ENCODE data around the gene PCDHGA3. TPM values are rescaled to one million over a fixed set of nuclear protein-coding genes. Genes with fewer than 3 reads are reported as not detected.

The PCDHGA3 gene
- total RNA-seq (2022; extraction: Qiagen RNA extraction; ENCODE audit: low read depth) = not detected in 5 replicates

DNA sequence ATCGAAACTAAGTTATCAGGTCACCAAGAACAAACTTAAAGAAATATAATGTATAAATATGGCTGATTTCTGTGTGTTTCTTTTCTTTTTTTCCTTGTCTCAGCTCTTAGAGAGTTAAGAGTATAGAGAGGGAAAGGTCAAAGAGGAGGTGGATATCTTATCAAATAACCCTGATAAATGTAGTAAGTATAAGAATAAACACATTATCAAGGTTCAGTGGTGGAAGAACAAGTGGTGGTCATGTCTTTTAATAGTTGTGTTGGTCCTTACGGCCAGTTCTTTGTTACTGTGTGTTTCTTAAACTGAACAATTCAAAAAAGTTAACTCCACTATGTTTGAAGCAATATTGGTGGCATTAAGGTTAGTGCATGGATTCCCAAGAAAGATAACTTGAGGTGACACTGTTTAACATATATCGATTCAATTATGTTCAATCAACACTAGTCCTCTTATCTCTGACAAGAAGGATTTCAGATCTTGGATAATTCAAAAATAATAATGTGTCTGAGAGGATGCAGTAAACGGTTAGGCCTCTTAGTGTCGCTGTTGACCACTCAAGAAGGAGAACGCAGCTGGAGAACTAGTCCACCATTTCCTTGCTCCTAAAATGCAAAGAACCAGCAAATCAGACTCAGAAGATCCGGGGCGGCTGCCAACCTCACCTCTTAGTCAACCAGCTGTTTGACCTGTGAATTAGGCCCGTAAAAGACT is at the start of gene PCDHGA3:
PCDHGA3 (plus strand) TSS at position 588 of the 711 bp plus-strand sequence. CDS start 205 bp downstream, outside the sequence.

DNA sequence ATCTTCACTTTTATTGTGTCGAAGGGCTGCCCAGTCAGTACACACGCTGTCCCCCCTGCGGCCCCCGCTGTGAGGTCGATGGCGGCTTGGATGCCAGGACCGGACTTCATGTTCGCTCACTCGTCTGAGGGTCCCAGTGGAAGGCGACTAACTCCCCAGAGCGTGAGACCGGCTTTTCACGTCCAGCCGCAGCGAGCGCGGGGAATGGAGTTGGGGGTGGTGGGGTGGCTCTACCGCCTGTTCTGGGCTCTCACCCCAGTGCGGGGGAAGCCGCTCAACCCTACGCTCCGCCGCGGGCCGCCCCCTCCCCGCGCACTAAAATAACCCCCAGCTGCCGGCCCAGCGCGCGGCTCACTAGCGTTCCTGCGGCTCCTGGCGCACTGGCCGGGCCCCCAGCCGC is 39.9 kb upstream of the PCDHGA3 start, which contains the start of gene SLC25A2:
SLC25A2 (minus strand) TSS at position 294 of the 400 bp plus-strand sequence; CDS start at position 110, 184 bp downstream.

DNA sequence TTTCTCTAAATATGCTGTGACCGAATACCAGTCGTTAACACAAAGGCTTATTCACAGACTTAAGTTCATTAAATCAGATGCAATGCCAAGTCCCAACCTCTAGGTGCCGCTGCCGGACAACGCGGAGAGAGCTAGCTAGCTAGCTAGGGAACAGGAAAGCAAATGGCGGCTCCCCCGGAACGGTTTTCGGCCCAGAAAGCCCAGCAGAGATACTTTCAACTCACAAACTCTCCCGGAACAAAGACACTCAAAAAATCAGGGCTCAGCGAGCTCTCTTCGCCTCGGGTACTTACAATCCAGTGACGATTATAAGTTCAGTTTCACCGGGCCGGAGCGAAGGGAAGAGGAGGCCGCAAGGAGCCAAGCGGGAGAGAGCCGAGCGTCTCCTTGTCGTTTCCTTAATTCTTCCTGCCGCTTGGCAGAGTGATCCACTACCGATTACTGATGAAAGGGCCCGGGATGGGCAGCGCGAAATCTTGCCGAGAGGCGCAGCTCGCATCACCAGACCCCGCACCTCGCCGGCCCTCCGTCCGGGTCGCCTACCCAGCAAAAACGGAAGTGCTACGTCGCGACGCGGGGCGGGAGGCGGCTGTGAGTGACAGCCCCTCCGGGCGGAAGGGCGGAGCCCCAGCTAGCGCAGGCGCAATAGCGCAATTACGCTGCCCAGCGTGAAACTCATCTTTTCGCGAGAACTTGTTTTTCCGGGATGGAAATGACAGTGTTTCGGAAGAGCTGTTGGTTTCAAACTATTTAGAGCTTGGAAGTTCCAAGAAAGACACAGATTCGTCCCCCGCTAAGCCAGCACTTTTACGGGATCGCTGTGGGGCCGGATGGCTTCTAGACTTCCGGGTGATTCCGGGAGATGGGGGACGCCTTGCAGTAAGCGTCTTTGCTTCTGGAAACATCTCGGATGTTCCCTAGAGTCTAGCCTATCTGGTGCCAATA is 23.1 kb upstream of the PCDHGA3 start, which contains the start of gene TAF7:
TAF7 (minus strand) TSS at position 560 of the 945 bp plus-strand sequence. CDS start 740 bp downstream, outside the sequence.

DNA sequence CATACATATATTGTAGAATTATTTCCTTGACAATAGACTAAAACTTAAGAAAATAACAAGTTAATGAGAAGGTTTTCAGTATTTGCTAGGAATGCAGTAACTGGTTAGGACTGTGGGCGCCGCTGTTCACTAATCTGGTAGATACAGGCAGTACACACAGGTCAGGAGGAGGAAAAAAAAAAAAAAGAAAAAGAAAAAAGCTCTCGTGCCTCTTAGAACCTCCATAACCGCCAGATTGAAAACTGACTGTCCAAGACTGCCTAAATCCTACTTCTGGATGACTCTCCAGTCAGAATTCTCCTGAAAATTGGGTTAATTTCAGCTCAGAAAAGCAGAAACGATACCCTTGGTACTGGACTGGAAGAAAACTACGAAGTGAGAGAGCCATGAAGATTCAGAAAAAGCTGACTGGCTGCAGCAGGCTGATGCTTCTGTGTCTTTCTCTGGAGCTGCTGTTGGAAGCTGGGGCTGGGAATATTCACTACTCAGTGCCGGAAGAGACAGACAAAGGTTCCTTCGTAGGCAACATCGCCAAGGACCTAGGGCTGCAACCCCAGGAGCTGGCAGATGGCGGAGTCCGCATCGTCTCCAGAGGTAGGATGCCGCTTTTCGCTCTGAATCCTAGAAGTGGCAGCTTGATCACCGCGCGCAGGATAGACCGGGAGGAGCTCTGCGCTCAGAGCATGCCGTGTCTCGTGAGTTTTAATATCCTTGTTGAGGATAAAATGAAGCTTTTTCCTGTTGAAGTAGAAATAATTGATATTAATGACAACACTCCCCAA is 13.1 kb upstream of the PCDHGA3 start, which contains the start of gene PCDHGA1:
PCDHGA1 (plus strand) TSS at position 216 of the 782 bp plus-strand sequence.

DNA sequence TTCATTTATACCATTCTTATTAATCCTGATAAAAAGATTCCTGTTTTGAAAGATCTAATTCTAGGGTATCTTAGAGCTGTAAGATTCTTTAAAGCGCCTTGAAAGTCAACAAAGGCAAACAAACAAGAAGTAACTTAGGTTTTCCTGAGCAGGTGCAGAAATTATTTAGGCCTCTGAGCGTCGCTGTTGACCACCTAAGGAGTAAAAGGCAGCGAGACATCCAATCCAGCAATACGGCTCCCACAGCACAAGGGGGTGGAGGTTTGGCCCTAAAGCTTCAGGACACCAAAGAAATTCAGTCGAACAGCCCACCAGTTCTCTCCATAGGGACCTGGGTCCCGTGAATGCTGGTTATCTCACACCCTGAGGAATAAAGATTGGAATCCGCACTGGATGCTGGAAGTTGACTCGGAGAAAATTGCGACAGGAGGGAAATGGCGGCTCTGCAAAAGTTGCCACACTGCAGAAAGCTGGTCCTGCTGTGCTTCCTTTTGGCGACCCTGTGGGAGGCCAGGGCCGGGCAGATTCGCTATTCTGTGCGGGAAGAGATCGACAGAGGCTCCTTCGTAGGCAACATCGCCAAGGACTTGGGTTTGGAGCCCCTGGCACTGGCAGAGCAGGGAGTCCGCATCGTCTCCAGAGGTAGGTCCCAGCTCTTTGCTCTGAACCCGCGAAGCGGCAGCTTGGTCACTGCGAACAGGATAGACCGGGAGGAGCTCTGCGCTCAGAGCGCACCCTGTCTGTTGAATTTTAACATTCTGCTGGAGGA is 4.9 kb upstream of the PCDHGA3 start, which contains the start of gene PCDHGA2:
PCDHGA2 (plus strand) TSS at position 223 of the 769 bp plus-strand sequence.

DNA sequence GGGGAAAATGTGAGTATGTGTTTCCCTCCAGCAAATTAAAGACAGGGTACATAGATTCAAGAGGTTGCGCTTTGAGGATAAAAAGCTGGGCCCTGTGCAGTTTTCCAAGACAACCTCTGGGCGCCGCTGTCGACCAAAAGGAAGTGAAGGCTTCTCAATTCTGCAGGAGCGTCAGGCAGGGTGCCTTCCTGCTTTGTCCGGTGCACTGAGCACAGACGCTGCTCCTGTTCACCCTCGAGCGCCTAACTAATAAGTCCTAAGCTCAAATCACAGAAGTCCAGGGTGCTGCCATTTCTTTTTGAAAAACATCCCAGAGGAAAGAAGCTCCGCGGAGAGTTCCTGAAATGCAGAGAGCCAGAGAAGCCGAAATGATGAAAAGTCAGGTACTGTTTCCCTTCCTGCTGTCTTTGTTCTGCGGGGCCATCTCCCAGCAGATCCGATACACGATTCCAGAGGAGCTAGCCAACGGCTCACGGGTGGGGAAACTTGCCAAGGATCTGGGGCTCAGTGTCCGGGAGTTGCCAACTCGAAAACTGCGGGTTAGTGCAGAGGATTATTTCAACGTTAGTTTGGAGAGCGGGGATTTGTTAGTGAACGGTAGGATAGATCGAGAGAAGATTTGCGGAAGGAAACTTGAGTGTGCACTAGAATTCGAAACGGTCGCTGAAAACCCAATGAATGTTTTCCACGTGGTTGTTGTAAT is 6.4 kb downstream of the PCDHGA3 start, which contains the start of gene PCDHGB1:
PCDHGB1 (plus strand) TSS at position 183 of the 703 bp plus-strand sequence; CDS start at position 345, 162 bp downstream.

DNA sequence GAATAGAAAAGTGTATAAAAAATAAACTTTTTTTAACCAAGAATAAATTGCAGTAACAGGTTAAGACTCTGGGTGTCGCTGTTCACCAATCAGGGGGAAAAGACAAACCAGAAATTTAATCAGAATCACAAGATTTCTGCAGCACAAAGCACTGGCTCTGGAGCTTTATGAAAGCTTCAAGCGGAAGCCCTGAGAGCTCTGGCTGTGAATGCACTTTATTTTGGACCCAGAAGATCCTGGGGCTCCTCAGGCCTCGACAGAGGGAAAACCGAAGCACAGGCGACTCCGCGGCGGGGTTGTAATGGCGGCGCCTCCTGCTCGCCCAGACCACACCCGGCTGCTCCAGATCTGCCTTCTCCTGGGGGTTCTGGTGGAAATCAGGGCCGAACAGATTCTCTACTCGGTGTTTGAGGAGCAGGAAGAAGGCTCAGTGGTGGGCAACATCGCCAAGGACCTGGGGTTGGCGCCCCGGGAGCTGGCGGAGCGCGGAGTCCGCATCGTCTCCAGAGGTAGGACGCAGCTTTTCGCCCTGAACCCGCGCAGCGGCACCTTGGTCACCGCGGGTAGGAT is 11.4 kb downstream of the PCDHGA3 start, which contains the start of gene PCDHGA4:
PCDHGA4 (plus strand) TSS at position 122 of the 570 bp plus-strand sequence; CDS start at position 209, 87 bp downstream.

DNA sequence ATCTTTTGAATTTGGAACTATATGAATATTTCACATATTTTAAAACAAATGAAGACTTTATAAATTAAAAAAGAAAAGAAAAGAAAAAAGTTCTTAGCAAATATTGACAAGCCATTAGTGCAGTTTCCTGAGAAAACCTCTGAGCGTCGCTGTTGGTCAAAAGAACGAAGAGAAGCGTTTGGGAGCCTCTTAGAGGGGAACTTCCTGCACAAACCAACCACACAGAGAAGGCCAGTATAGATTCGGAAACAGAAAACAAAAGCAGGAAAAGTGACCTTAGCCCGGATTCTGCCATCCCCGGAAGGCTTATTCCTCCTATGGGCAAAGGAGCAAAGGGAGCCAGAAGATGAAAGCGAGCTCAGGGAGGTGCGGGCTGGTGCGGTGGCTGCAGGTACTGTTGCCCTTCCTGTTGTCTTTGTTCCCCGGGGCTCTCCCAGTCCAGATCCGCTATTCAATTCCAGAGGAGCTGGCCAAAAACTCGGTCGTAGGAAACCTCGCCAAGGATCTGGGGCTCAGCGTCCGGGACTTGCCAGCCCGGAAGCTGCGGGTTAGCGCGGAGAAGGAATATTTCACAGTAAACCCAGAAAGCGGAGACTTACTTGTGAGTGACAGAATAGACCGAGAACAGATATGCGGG is 16.3 kb downstream of the PCDHGA3 start, which contains the start of gene PCDHGB2:
PCDHGB2 (plus strand) TSS at position 205 of the 637 bp plus-strand sequence; CDS start at position 347, 142 bp downstream.

DNA sequence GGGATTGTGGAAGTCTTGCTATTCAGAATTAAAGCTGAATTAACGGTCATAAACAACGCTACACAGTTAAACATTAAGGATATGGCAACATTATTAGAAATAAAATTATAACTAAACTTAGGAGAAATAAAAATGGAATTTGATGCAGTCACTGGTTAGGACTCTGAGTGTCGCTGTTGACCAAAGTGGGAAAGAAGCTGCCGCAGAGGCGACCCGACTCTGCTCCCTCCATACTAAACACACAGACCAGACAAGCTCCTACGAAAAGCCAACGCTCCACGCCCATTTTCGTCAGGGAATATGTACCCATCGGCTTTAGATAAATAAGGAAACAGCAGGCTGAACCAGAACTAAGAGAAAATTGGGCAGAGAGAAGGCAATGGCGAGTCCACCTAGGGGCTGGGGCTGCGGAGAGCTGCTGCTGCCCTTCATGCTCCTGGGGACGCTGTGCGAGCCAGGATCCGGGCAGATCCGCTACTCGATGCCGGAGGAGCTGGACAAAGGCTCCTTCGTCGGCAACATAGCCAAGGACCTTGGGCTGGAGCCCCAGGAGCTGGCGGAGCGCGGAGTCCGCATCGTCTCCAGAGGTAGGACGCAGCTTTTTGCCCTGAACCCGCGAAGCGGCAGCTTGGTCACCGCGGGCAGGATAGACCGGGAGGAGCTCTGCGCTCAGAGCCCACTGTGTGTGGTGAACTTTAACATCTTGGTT is 20.5 kb downstream of the PCDHGA3 start, which contains the start of gene PCDHGA5:
PCDHGA5 (plus strand) TSS at position 211 of the 709 bp plus-strand sequence; CDS start at position 380, 169 bp downstream.

DNA sequence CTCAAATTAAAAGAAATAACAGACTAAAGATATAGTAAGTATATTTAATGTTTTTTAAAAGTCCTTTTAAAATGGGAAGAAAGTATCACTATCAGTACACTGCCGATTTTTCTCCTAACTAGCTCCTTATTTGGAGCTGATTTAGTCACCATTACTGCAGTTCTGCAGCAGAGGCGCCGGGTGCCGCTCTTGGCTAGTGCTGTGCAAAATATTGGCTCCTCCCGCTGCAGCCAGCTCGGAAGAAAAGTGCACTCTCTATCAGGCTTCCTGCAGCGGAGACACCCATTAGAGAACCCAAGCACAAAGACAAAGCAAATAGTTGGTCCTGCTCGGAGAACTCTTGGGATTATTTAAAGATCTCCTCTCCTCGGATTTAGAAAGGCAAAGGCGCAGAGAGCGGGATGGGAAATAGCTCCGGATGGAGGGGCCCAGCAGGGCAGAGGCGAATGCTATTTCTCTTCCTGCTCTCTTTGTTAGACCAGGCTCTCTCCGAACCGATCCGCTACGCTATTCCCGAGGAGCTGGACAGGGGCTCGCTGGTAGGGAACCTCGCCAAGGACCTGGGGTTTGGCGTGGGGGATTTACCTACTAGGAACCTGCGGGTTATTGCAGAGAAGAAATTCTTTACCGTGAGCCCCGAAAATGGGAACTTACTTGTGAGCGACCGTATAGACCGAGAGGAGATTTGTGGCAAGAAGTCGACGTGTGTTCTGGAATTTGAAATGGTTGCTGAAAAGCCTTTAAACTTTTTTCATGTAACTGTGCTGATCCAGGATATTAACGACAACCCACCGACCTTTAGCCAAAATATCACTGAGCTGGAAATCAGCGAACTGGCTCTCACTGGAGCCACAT is 26.6 kb downstream of the PCDHGA3 start, which contains the start of gene PCDHGB3:
PCDHGB3 (plus strand) TSS at position 249 of the 855 bp plus-strand sequence; CDS start at position 402, 153 bp downstream.

DNA sequence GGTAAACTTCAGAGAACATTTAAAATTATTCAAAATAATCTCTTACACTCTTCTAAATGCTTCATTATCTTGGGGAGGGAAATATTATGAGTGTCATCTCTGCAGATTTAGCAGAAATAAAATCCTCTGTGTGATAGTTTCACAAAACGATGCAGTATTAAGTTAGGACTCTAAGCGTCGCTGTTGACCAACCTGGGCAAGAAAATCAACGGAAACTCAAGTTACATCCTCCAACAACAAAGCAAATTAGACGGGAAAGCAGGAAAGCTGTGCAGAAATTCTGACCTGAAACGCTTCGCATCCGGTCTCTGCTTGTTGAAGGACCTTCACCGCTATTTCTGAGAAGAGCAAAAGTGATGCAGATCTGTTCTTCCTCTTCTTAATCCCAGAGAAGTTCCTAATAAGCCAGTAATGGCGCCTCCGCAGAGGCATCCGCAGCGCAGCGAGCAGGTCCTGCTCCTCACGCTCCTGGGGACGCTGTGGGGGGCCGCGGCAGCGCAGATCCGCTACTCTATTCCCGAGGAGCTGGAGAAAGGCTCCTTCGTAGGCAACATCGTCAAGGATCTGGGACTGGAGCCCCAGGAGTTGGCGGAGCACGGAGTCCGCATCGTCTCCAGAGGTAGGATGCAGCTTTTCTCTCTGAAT is 30.2 kb downstream of the PCDHGA3 start, which contains the start of gene PCDHGA6:
PCDHGA6 (plus strand) TSS at position 219 of the 645 bp plus-strand sequence; CDS start at position 412, 193 bp downstream.

DNA sequence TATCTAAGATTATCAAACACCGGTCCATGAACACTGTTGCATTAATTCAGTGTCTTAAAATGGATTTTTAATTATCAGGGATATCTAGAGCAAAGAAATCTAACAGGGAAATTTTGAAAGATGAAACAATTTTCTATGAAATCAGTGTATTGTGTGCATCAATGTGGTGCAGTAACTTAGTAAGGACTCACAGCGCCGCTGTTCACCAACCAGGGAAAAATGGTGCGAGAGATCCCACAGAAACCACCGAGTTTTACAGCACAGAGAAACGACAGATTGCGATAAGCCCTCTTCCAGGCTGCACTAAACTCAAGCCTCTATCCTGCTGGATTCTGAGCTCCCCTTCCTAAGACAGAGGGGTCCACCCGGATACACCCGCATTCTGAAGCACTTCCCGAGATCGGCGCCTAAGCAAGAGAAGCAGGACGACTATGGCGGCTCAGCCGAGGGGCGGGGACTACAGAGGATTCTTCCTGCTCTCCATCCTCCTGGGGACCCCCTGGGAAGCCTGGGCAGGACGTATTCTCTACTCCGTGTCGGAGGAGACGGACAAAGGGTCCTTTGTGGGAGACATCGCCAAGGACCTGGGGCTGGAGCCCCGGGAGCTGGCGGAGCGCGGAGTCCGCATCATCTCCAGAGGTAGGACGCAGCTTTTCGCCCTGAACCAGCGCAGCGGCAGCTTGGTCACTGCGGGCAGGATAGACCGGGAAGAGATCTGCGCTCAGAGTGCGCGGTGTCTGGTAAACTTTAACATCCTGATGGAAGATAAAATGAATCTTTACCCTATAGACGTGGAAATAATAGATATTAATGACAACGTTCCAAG is 39.1 kb downstream of the PCDHGA3 start, which contains the start of gene PCDHGA7:
PCDHGA7 (plus strand) TSS at position 274 of the 826 bp plus-strand sequence; CDS start at position 432, 158 bp downstream.

DNA sequence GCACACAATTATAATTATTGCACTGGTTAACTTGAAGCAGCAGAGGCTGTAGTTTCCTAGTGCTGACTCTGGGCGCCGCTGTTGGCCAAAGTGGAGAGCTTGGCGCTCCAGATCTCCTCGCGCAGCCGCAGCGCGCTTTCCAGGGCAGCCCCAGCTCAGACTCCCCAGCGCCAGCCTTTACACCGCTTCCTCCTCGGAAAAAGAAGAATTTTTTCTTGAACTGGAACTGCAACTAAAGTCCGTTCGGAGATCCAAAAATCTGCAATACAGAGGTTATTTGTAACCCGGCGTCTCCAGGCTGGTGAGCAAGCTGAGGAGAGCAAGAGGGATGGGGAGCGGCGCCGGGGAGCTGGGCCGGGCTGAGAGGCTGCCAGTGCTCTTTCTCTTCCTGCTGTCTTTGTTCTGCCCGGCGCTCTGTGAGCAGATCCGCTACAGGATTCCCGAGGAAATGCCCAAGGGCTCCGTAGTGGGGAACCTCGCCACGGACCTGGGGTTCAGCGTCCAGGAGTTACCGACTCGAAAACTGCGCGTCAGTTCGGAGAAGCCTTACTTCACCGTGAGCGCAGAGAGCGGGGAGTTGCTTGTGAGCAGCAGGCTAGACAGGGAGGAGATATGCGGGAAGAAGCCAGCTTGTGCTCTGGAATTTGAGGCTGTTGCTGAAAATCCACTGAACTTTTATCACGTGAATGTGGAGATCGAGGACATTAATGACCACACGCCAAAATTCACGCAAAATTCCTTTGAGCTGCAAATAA is 44.1 kb downstream of the PCDHGA3 start, which contains the start of gene PCDHGB4:
PCDHGB4 (plus strand) TSS at position 142 of the 755 bp plus-strand sequence; CDS start at position 329, 187 bp downstream.

DNA sequence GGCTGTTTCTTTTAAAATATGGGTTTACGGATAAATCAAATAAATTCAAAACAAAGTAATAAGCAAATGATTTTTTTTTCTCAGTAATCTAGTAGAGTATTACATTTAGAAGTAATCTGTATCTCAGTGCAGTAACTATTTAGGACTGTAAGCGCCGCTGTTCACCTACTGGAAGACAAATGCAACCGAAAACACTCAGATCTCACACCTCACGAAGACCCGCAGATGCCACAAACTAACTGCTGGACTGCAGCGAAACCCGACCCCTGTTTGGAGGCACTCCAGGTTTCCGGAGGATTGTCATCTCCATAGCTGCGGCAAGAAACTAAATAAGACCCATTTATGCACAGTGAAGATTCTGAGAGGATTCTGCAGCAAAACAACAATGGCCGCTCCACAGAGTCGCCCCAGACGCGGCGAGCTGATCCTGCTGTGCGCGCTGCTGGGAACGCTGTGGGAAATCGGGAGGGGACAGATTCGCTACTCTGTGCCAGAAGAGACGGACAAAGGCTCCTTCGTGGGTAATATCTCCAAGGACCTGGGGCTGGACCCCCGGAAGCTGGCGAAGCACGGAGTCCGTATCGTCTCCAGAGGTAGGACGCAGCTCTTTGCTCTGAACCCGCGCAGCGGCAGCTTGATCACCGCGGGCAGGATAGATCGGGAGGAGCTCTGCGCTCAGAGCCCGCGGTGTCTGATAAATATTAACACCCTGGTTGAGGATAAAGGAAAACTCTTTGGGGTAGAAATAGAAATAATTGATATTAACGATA is 49.0 kb downstream of the PCDHGA3 start, which contains the start of gene PCDHGA8:
PCDHGA8 (plus strand) TSS at position 205 of the 770 bp plus-strand sequence; CDS start at position 386, 181 bp downstream.

